Upper lobe of left lung (tissue), 6 donors: ENCODE data around the gene DIP2C. TPM values are rescaled to one million over a fixed set of nuclear protein-coding genes. Genes with fewer than 3 reads are reported as not detected.

Experiments used
- ATAC-seq, 2 donors: fragments of 200-7000 bp; cut with Tn5 transposase; one replicate each; pipeline ENCODE4 v1.9.1; 2022; ENCODE audit warnings: mild to moderate bottlenecking in 2 of 2, moderate library complexity in 2 of 2; ENCODE audit not compliant: low FRiP score in 2 of 2
- DNase-seq, 2 donors: peaks; one replicate each; pipeline ENCODE4 v3.0.0-alpha.2; 2019 to 2020
- H3K27ac ChIP-seq, 4 donors: fragments of 200-600 bp; sonication (generic); one replicate each; pipeline ENCODE4 v1.5.1; 2016 to 2019
- H3K27me3 ChIP-seq, 4 donors: fragments of 200-600 bp; sonication (generic); one replicate each; pipeline ENCODE4 v1.5.1; 2017 to 2019
- H3K36me3 ChIP-seq, 4 donors: fragments of 200-600 bp; sonication (generic); one replicate each; pipeline ENCODE4 v1.5.1; 2016 to 2019
- H3K4me1 ChIP-seq, 4 donors: fragments of 200-600 bp; sonication (generic); one replicate each; pipeline ENCODE4 v1.5.1; 2018 to 2019
- H3K4me3 ChIP-seq, 4 donors: fragments of 200-600 bp; sonication (generic); one replicate each; pipeline ENCODE4 v1.5.1; 2017 to 2019; ENCODE audit warnings: mild to moderate bottlenecking in 2 of 4, moderate library complexity in 1 of 4
- H3K9me3 ChIP-seq, 4 donors: fragments of 200-600 bp; sonication (generic); one replicate each; pipeline ENCODE4 v1.5.1; 2018 to 2019
- EP300 ChIP-seq, 4 donors: sonication (generic); formaldehyde crosslinking; IDR thresholded peaks; one replicate each; pipeline ENCODE4 v1.5.1; 2017; ENCODE audit warnings: antibody characterized with exemption in 4 of 4, control low read depth in 2 of 4
- POLR2A ChIP-seq, 4 donors: fragments of 450-650 bp; IDR thresholded peaks; one replicate each; pipeline ENCODE4 v1.5.1; 2016 to 2017; ENCODE audit warnings: antibody characterized with exemption in 4 of 4, mild to moderate bottlenecking in 2 of 4
- POLR2AphosphoS5 ChIP-seq, 2 donors: sonication (generic); formaldehyde crosslinking; IDR thresholded peaks; one replicate each; pipeline ENCODE4 v1.5.1; 2017; ENCODE audit warnings: antibody characterized with exemption in 2 of 2
- WGBS, 2 donors: methylation state at CpG; one replicate each; pipeline ENCODE4 v1.1.5; 2017 to 2018; 5-methylcytosine and 5-hydroxymethylcytosine counted together
- total RNA-seq, 6 donors: library from RNA; depleted of rRNA in 4 of 6; stranded (reverse); fragments of >200 nt in 4 of 6; gene quantifications; one replicate each; pipeline versions ENCODE4 v1.1.0 to v1.2.1, GENCODE V29; 2016 to 2021
- TF ChIP-seq, protein P1 (sequence below), 6 experiments: fragments of 450-650 bp in 4 of 6; fragments of 200-600 bp in 2 of 6; sonication (generic) in 2 of 6; IDR thresholded peaks; one replicate each; pipeline ENCODE4 v1.5.1; 2016 to 2019; ENCODE audit warnings: antibody characterized with exemption in 6 of 6
- donor health status: DM: no; HTN: no; CAD: no; lungs with moderate emphysema.
- donor health status: DM: no; HTN: yes; CAD: no; lungs with severe emphysema.

Gene DIP2C
- total RNA-seq, 6 donors from 2014 or later: 11.6 to 32.5 (median 14.7) TPM

DNA sequence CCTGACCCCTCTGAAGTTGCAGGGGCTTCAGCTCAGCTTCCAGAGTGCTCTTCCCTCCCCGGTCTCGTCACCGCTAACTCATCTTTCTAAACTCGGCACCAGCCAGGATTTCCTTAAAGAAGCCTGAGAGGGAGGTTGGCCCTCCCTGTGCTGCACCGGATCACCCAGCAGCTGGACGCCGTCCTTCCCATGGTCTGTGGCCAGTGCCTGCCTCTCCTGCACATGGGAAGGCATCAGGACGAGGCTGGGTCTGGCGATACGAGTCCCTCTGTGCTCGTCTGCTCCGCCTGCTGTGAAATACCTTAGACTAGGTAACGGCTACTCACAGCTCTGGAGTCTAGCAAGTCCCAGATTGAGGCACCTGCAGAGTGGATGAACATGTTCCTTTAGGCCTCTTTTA is 375.1 kb downstream of the DIP2C start:
- WGBS, 2 donors: 84 to 85% methylated on average over 11 to 13 of the region's 13 CpGs

DNA sequence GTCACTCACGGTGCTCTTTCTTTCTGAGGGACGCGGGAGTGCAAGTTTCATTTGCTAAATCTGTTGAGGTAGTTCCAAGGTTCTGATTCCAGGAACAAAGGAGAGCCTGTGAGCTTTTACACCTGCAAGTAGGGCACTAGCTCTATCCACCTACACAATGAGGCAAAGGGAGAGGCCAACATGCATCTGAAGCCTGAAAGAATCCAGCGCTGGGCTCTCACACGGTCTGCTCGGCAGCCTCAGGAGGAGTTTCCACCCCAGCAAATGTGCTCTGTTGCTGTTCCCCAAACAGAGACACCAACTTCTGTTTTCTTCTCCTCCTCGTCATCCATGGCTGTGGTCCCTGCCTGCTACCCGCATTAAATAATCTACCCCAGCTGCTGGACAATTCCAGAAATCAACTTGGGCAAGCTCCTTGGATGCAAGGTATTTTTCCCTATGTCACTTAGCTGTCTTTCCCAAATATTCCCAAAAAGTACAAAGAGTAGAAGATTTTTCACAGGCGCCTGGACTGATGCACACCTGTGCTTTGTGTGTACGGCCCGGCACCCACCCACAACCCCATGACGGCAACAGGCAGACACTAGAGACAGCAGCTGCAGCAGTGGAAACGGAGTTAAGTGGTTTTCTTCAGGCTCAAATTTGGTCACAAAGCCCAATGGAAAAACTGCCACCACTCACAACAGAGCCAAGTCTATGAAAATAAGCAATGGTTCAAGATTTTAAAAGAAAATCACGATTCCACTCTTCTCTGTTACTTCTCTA is 377.4 kb downstream of the DIP2C start:
- 90 to 95% methylated on average over 14 of the region's 14 CpGs for WGBS, 2 donors
- H3K27ac ChIP-seq: no peak overlapping the region
- no peak for ATAC-seq
- H3K9me3 ChIP-seq: no peaks in the 10 kb centered on the region
- H3K36me3 ChIP-seq: peaks cover 0 to 16% (median 6%) of the 10 kb centered on the region in 4 donors
- H3K4me3 ChIP-seq: no peak overlapping the region
- H3K27me3 ChIP-seq: no peaks in the 10 kb centered on the region
- TF ChIP-seq POLR2A (IDR thresholded peaks at IDR 0.05): no peak
- TF ChIP-seq EP300 (IDR thresholded peaks at IDR 0.05): no peak
- TF ChIP-seq POLR2AphosphoS5 (IDR thresholded peaks at IDR 0.05): no peak
- TF ChIP-seq, protein P1, sequence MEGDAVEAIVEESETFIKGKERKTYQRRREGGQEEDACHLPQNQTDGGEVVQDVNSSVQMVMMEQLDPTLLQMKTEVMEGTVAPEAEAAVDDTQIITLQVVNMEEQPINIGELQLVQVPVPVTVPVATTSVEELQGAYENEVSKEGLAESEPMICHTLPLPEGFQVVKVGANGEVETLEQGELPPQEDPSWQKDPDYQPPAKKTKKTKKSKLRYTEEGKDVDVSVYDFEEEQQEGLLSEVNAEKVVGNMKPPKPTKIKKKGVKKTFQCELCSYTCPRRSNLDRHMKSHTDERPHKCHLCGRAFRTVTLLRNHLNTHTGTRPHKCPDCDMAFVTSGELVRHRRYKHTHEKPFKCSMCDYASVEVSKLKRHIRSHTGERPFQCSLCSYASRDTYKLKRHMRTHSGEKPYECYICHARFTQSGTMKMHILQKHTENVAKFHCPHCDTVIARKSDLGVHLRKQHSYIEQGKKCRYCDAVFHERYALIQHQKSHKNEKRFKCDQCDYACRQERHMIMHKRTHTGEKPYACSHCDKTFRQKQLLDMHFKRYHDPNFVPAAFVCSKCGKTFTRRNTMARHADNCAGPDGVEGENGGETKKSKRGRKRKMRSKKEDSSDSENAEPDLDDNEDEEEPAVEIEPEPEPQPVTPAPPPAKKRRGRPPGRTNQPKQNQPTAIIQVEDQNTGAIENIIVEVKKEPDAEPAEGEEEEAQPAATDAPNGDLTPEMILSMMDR (IDR thresholded peaks at IDR 0.05): no peak
- no peak for DNase-seq
- peaks cover 0 to 2% (median 0%) of the 10 kb centered on the region in 4 donors for H3K4me1 ChIP-seq

More for the DNA sequence above, 375.1 kb downstream of the DIP2C start:
- ATAC-seq (no peak), DNase-seq (no peak)
- no peak for TF ChIP-seq EP300 (IDR thresholded peaks at IDR 0.05)
- no peak for TF ChIP-seq POLR2AphosphoS5 (IDR thresholded peaks at IDR 0.05)
- TF ChIP-seq POLR2A (IDR thresholded peaks at IDR 0.05): no peak
- TF ChIP-seq, protein P1 (IDR thresholded peaks at IDR 0.05): no peak
- H3K36me3 ChIP-seq: peaks cover 0 to 9% (median 3%) of the 10 kb centered on the region in 4 donors
- H3K4me3 ChIP-seq: no peak overlapping the region
- H3K4me1 ChIP-seq: peaks cover 0 to 2% (median 0%) of the 10 kb centered on the region in 4 donors
- H3K27me3 ChIP-seq: no peaks in the 10 kb centered on the region
- H3K9me3 ChIP-seq: no peaks in the 10 kb centered on the region
- no peak overlapping the region for H3K27ac ChIP-seq

DNA sequence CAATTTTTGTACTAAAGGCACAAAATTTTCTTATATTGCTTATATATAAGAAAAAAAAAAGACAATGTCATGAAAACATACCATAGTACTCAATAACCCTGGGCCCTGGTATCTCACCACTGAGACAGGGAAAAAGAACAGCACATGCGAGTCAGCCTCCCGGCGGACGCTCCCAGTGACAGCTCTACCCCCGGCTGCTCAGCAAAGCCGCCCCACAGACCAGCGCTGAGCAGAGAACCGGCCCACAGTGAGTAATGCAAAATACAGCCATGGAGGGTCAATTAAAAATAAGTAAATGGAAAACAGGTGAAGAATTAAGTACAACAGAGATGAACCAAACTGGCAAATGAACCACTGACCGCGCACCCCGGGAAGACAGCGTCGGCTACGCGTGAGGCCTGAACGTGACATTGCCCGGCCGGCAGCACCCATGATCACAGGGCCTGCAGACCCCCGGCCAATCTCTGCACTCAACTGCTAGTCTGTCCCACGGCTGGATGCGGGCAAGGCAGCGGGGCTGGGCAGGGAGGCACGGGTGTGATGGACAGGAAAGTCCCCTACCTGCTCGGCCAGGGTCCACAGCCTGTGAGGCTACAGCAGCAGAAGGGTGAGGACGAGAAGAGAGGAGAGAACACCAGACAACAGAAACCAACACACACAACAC is 378.4 kb downstream of the DIP2C start:
- Histone ChIP-seq H3K27ac (no peak overlapping the region), H3K4me3 (no peak overlapping the region), H3K9me3 (no peaks in the 10 kb centered on the region), H3K36me3 (peaks cover 0 to 16% (median 6%) of the 10 kb centered on the region in 4 donors), H3K27me3 (no peaks in the 10 kb centered on the region), H3K4me1 (peaks cover 0 to 2% (median 0%) of the 10 kb centered on the region in 4 donors)
- 94 to 95% methylated on average over 25 of the region's 25 CpGs for WGBS, 2 donors
- no peak for ATAC-seq
- TF ChIP-seq POLR2AphosphoS5 (IDR thresholded peaks at IDR 0.05) (no peak), EP300 (IDR thresholded peaks at IDR 0.05) (no peak), POLR2A (IDR thresholded peaks at IDR 0.05) (no peak)
- TF ChIP-seq, protein P1 (IDR thresholded peaks at IDR 0.05): no peak
- peak in 1 of 2 donors; percentile 85 for DNase-seq

DNA sequence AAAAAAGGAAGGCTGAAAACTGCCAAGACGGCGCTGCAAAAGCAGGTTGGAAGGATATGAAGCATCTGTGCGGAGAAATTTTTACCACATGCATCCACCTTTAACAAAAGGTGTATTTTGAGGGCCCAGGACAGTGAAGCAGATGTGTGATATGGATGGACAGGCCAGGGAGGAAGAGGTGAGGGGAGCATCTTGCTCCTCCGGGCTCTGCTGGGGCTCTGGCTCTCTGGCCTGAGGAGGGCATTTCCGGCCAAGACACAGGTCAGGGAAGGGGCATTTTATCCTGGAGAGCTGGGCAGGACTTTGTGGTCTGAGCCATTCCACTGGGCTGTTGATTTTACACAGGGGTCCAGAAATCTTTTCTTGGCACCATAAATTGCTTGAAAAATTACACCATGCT is 379.1 kb downstream of the DIP2C start:
- 81 to 86% methylated on average over 4 to 5 of the region's 5 CpGs for WGBS, 2 donors

More for the DNA sequence above, 379.1 kb downstream of the DIP2C start:
- TF ChIP-seq POLR2AphosphoS5 (IDR thresholded peaks at IDR 0.05) (no peak), POLR2A (IDR thresholded peaks at IDR 0.05) (no peak), EP300 (IDR thresholded peaks at IDR 0.05) (no peak)
- TF ChIP-seq, protein P1 (IDR thresholded peaks at IDR 0.05): no peak
- DNase-seq (no peak), ATAC-seq (no peak)
- H3K36me3 ChIP-seq: peaks cover 0 to 16% (median 6%) of the 10 kb centered on the region in 4 donors
- H3K4me1 ChIP-seq: peaks cover 0 to 2% (median 0%) of the 10 kb centered on the region in 4 donors
- H3K27me3 ChIP-seq: no peaks in the 10 kb centered on the region
- H3K27ac ChIP-seq: no peak overlapping the region
- no peak overlapping the region for H3K4me3 ChIP-seq
- no peaks in the 10 kb centered on the region for H3K9me3 ChIP-seq
